Gastrocnemius medialis (tissue), 4 donors: Measurements from ENCODE around the gene CYP2C19. TPM values are rescaled to one million over a fixed set of nuclear protein-coding genes. Genes with fewer than 3 reads are reported as not detected.

ENCODE experiments used
- ATAC-seq, 2 donors: fragments of 150-250 bp; one replicate each; pipeline ENCODE4 v1.9.1; 2016
- DNase-seq, 2 donors: peaks; one replicate each; pipeline ENCODE4 v3.0.0-alpha.2; 2019
- H3K27ac ChIP-seq, 4 donors: fragments of 200-600 bp; sonication (generic); 1 replicate in 1 of 4; 2 replicates in 3 of 4; pipeline ENCODE4 v1.5.1; 2016 to 2018; ENCODE audit warnings: mild to moderate bottlenecking in 2 of 4, moderate library complexity in 1 of 4
- H3K27me3 ChIP-seq, 3 donors: fragments of 200-600 bp; sonication (generic) in 2 of 3; 1 replicate in 1 of 3; 2 replicates in 2 of 3; pipeline versions ENCODE4 v1.5.1 to v1.6.0; 2016 to 2019; ENCODE audit warnings: mild to moderate bottlenecking in 1 of 3, moderate library complexity in 1 of 3
- H3K36me3 ChIP-seq, 2 donors: fragments of 200-600 bp; sonication (generic) in 1 of 2; one replicate each; pipeline ENCODE4 v1.5.1; 2017 to 2018
- H3K4me1 ChIP-seq, 2 donors: fragments of 200-600 bp; sonication (generic) in 1 of 2; one replicate each; pipeline ENCODE4 v1.5.1; 2016 to 2017; ENCODE audit warnings: mild to moderate bottlenecking in 2 of 2
- H3K4me3 ChIP-seq, 4 donors: fragments of 200-600 bp; sonication (generic) in 3 of 4; 1 replicate in 1 of 4; 2 replicates in 3 of 4; pipeline ENCODE4 v1.5.1; 2016 to 2019; ENCODE audit warnings: mild to moderate bottlenecking in 2 of 4
- H3K9me3 ChIP-seq, 3 donors: fragments of 200-600 bp; sonication (generic) in 2 of 3; 1 replicate in 1 of 3; 2 replicates in 2 of 3; pipeline ENCODE4 v1.5.1; 2016 to 2019
- CTCF ChIP-seq, 5 experiments: fragments of 450-650 bp in 3 of 5; fragments of 200-600 bp in 2 of 5; sonication (generic) in 2 of 5; IDR thresholded peaks in 4 of 5; conservative IDR thresholded peaks in 1 of 5; 1 replicate in 4 of 5; 2 replicates in 1 of 5; pipeline ENCODE4 v1.5.1; 2016 to 2019; ENCODE audit warnings: antibody characterized with exemption in 5 of 5, mild to moderate bottlenecking in 3 of 5, moderate library complexity in 3 of 5
- POLR2A ChIP-seq, 2 donors: fragments of 450-650 bp; IDR thresholded peaks; one replicate each; pipeline ENCODE4 v1.6.1; 2017; ENCODE audit warnings: antibody characterized with exemption in 2 of 2, mild to moderate bottlenecking in 2 of 2, moderate library complexity in 2 of 2
- in situ Hi-C, 4 donors: fragments of 200-750 bp; cut with MboI; loops; one replicate each; pipeline versions ENCODE4 v1.15.0 to v1.8.0; 2017; ENCODE audit warnings: low sequenced_read_pairs in 4 of 4
- intact Hi-C: fragments of 100-400 bp; cut with DNase I; formaldehyde crosslinking; loops from one replicate; pipeline ENCODE4 v1.15.1; 2023; ENCODE audit warnings: low total_unique reads
- total RNA-seq, 4 donors: library from RNA; depleted of rRNA; stranded (reverse); fragments of >200 nt; gene quantifications; one replicate each; pipeline versions ENCODE4 v1.1.0 to v1.2.3, GENCODE V29; 2016

CYP2C19 gene
- total RNA-seq, 4 donors from 2014 or later: 0.15 TPM; not detected in 3

GRCh38 chr10:94846204-94846603, 83.7 kb downstream of the CYP2C19 start:
- H3K36me3 ChIP-seq: no peaks in the 10 kb centered on the region
- H3K9me3 ChIP-seq: no peaks in the 10 kb centered on the region
- no peaks in the 10 kb centered on the region for H3K4me1 ChIP-seq
- DNase-seq (no peak), ATAC-seq (no peak)
- H3K27me3 ChIP-seq: no peaks in the 10 kb centered on the region
- no peak overlapping the region for H3K4me3 ChIP-seq
- intact Hi-C loops: no loop called here
- in situ Hi-C loops: no loop called here
- TF ChIP-seq POLR2A (IDR thresholded peaks at IDR 0.05) (no peak), CTCF (IDR thresholded peaks at IDR 0.05 in 4 of 5, conservative IDR thresholded peaks at IDR 0.05 in 1 of 5) (no peak)
- H3K27ac ChIP-seq: no peak overlapping the region

GRCh38 chr10:94850766-94851165, 88.3 kb downstream of the CYP2C19 start:
- DNase-seq (no peak), ATAC-seq (no peak)
- Histone ChIP-seq H3K27ac (no peak overlapping the region), H3K27me3 (no peaks in the 10 kb centered on the region), H3K4me1 (no peaks in the 10 kb centered on the region), H3K36me3 (no peaks in the 10 kb centered on the region), H3K9me3 (no peaks in the 10 kb centered on the region), H3K4me3 (no peak overlapping the region)
- intact Hi-C loops (no loop called here), in situ Hi-C loops (no loop called here)
- no peak for TF ChIP-seq CTCF (IDR thresholded peaks at IDR 0.05 in 4 of 5, conservative IDR thresholded peaks at IDR 0.05 in 1 of 5)

- H3K36me3 ChIP-seq: no peaks in the 10 kb centered on the region
- H3K9me3 ChIP-seq: no peaks in the 10 kb centered on the region
- H3K27me3 ChIP-seq: no peaks in the 10 kb centered on the region
- H3K4me3 ChIP-seq: no peak overlapping the region
- DNase-seq: no peak
- H3K4me1 ChIP-seq: no peaks in the 10 kb centered on the region
- H3K27ac ChIP-seq: no peak overlapping the region
- no peak for TF ChIP-seq POLR2A (IDR thresholded peaks at IDR 0.05)
- no peak for TF ChIP-seq CTCF (IDR thresholded peaks at IDR 0.05 in 4 of 5, conservative IDR thresholded peaks at IDR 0.05 in 1 of 5)
- intact Hi-C loops: no loop called here
- in situ Hi-C loops: no loop called here
- no peak for ATAC-seq
Observed at GRCh38 chr10:94851263-94851662, 88.8 kb downstream of the CYP2C19 start.

- no peak for TF ChIP-seq POLR2A (IDR thresholded peaks at IDR 0.05)
- TF ChIP-seq CTCF (IDR thresholded peaks at IDR 0.05 in 4 of 5, conservative IDR thresholded peaks at IDR 0.05 in 1 of 5): no peak
- intact Hi-C loops: no loop called here
- Histone ChIP-seq H3K4me1 (no peaks in the 10 kb centered on the region), H3K27me3 (no peaks in the 10 kb centered on the region), H3K9me3 (no peaks in the 10 kb centered on the region), H3K27ac (no peak overlapping the region), H3K36me3 (no peaks in the 10 kb centered on the region), H3K4me3 (no peak overlapping the region)
- ATAC-seq (no peak), DNase-seq (no peak)
- in situ Hi-C loops: no loop called here
Observed at GRCh38 chr10:94852438-94852837, 90.0 kb downstream of the CYP2C19 start.

- H3K4me3 ChIP-seq: no peak overlapping the region
- H3K4me1 ChIP-seq: no peaks in the 10 kb centered on the region
- no peaks in the 10 kb centered on the region for H3K36me3 ChIP-seq
- no peaks in the 10 kb centered on the region for H3K27me3 ChIP-seq
- ATAC-seq (no peak), DNase-seq (no peak)
- intact Hi-C loops (no loop called here), in situ Hi-C loops (no loop called here)
- no peak overlapping the region for H3K27ac ChIP-seq
- TF ChIP-seq POLR2A (IDR thresholded peaks at IDR 0.05): no peak
- no peak for TF ChIP-seq CTCF (IDR thresholded peaks at IDR 0.05 in 4 of 5, conservative IDR thresholded peaks at IDR 0.05 in 1 of 5)
- no peaks in the 10 kb centered on the region for H3K9me3 ChIP-seq
Observed at GRCh38 chr10:94853065-94853464, 90.6 kb downstream of the CYP2C19 start.
